Adrenal gland (tissue), 5 donors: ENCODE data around the gene ZNF613.

ENCODE experiments used
- CTCF ChIP-seq, 6 experiments: fragments of 450-650 bp in 4 of 6; fragments of 200-600 bp in 2 of 6; sonication (generic) in 1 of 6; IDR thresholded peaks; 1 replicate in 5 of 6; 2 replicates in 1 of 6; pipeline versions ENCODE4 v1.5.1 to v1.8.0; 2016 to 2021; ENCODE audit warnings: antibody characterized with exemption in 6 of 6, mild to moderate bottlenecking in 2 of 6, moderate library complexity in 1 of 6
- POLR2A ChIP-seq, 2 donors: fragments of 450-650 bp; IDR thresholded peaks; one replicate each; pipeline ENCODE4 v1.6.1; 2017; ENCODE audit warnings: antibody characterized with exemption in 2 of 2, mild to moderate bottlenecking in 2 of 2, moderate library complexity in 1 of 2
- donor health status: DM: no; HTN: no; CAD: no.

GRCh38 chr19:51948975-51949374 lies 21.7 kb downstream of the ZNF613 start:
- TF ChIP-seq CTCF (IDR thresholded peaks at IDR 0.05) = no peak
- no peak for TF ChIP-seq POLR2A (IDR thresholded peaks at IDR 0.05)
